GM12872 (cell line): ENCODE results near the gene SLC17A5.

ENCODE experiments used
- TF ChIP-seq, protein P1 (sequence below): IDR thresholded peaks from 3 replicates; pipeline ENCODE4 v1.5.1; 2011; ENCODE audit warnings: low read depth, mild to moderate bottlenecking, low read length, moderate library complexity; ENCODE audit not compliant: insufficient read depth

The SLC17A5 gene

GRCh38 chr6:73630401-73630800 lies 23.4 kb downstream of the SLC17A5 start:
- TF ChIP-seq, protein P1, sequence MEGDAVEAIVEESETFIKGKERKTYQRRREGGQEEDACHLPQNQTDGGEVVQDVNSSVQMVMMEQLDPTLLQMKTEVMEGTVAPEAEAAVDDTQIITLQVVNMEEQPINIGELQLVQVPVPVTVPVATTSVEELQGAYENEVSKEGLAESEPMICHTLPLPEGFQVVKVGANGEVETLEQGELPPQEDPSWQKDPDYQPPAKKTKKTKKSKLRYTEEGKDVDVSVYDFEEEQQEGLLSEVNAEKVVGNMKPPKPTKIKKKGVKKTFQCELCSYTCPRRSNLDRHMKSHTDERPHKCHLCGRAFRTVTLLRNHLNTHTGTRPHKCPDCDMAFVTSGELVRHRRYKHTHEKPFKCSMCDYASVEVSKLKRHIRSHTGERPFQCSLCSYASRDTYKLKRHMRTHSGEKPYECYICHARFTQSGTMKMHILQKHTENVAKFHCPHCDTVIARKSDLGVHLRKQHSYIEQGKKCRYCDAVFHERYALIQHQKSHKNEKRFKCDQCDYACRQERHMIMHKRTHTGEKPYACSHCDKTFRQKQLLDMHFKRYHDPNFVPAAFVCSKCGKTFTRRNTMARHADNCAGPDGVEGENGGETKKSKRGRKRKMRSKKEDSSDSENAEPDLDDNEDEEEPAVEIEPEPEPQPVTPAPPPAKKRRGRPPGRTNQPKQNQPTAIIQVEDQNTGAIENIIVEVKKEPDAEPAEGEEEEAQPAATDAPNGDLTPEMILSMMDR = no peak

- TF ChIP-seq, protein P1 = no peak
These were observed 28.9 kb downstream of the SLC17A5 start for GRCh38 chr6:73624896-73625295.

GRCh38 chr6:73614802-73615201 lies 39.0 kb downstream of the SLC17A5 start:
- TF ChIP-seq, protein P1 = no peak

DNA sequence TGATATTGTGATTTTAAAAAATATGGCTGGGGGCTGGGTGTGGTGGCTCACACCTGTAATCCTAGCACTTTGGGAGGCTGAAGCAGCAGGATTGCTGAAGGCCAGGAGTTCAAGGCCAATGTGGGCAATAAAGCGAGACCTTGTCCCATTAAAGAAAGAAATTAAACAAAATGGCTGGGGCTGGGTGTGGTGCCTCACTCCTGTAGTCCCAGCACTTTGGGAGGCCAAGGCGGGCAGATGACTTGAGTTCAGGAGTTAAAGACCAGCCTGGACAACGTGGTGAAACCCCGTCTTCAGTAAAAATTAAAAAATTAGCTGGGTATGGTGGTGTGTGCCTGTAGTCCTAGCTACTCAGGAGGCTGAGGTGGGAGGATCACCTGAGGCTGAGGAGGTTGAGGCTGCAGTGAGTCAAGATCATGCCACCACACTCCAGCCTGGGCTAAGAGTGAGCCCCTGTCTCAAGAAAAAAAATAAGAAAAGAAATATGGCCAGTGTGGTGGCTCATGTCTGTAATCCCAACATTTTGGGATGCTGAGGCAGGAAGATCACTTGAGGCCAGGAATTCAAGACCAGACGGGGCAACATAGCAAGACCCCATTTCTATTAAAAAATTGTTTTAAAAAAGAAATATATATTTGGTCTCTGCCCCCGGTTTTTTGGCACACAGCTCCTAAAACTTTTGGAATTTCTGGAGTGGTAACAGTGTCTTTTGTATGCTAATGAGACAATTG lies 39.8 kb downstream of the SLC17A5 start:
- TF ChIP-seq, protein P1 = no peak

DNA sequence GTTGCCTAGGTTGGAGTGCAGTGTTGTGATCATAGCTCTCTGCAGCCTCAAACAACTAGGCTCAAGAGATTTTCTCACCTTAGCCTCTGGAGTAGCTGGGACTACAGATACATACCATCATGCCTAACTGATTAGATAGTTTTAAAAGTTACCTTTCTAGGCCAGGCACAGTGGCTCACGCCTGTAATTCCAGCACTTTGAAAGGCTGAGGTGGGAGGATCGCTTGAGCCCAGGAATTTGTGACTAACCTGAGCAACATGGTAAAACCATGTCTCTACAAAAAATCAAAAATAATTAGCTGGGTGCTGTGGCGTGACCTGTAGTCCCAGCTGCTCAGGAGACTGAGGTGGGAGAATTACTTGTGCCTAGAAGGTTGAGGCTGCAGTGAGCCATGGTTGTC lies 41.2 kb downstream of the SLC17A5 start:
- TF ChIP-seq, protein P1 = no peak

DNA sequence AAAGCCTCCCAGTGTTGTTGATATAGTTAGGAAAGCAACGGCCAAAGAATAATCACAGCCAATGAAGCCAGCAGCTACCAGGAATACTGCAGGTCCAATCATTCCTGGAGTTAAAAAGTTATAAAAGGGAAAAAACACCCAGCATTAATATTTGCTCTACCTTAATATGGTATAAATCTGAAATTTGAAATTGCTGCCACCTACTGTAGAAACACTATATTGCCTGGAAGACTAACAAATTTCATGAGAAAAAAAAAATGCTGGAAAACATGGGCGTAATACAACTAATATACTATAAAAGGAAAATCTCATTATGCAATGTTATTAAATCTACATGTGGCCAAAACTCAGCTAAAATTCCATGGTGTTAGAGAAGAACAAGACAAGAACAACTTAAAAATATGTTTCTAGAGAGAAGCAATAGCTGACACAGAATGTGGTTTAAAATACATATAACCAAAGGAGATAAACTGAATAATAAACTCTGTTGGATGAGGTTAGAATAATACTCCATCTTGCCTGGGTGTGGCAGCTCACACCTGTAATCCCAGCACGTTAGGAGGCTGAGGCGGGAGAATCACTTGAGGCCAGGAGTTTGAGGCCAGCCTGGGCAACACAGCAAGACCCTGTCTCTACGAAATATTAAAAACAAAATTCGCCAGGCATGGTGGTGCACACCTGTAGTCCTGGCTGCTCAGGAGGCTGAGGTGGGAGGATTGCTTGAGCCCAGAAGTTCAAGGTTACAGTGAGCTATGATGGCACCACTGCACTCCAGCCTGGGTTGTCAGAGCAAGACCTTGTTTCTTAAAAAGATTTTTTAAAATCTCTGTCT lies 43.1 kb downstream of the SLC17A5 start:
- TF ChIP-seq, protein P1 = peak; percentile 42; the same call in 2 of the 3 replicates

- TF ChIP-seq, protein P1 = no peak
These were observed 45.0 kb downstream of the SLC17A5 start for GRCh38 chr6:73608761-73609160.
